RWPE2 (cell line): ENCODE measurements around the gene C14orf93.
"Not testable (repeated sequence)": the region's sequence is repeated elsewhere in the genome, so short reads cannot be mapped to it uniquely, and the experiment has no call there.

Experiments
- ATAC-seq: fragments of 200-7000 bp; cut with Tn5 transposase; 3 replicates; pipeline ENCODE4 v1.9.1; 2021; ENCODE audit warnings: low read depth
- DNase-seq: peaks from one replicate; pipeline ENCODE4 v3.0.0-alpha.2; 2020; ENCODE audit warnings: low spot score
- H3K27ac ChIP-seq: fragments of 450-650 bp; 2 replicates; pipeline ENCODE4 v1.5.1; 2017; ENCODE audit warnings: mild to moderate bottlenecking; ENCODE audit not compliant: poor library complexity, severe bottlenecking
- H3K27me3 ChIP-seq: fragments of 250-450 bp; sonication (Bioruptor Pico); 2 replicates; pipeline ENCODE4 v1.5.1; 2021; ENCODE audit warnings: mild to moderate bottlenecking, moderate library complexity; ENCODE audit not compliant: insufficient read depth, poor library complexity, severe bottlenecking
- H3K36me3 ChIP-seq: fragments of 250-450 bp; sonication (Bioruptor Pico); 2 replicates; pipeline ENCODE4 v1.5.1; 2020; ENCODE audit warnings: low read depth, mild to moderate bottlenecking, moderate library complexity
- H3K4me1 ChIP-seq: fragments of 250-450 bp; sonication (Bioruptor Pico); 2 replicates; pipeline ENCODE4 v1.5.1; 2021; ENCODE audit warnings: mild to moderate bottlenecking, moderate library complexity; ENCODE audit not compliant: insufficient read depth, poor library complexity, severe bottlenecking
- H3K4me3 ChIP-seq: fragments of 250-450 bp; sonication (Bioruptor Pico); 2 replicates; pipeline ENCODE4 v1.5.1; 2021; ENCODE audit warnings: mild to moderate bottlenecking, moderate library complexity; ENCODE audit not compliant: severe bottlenecking
- H3K9me3 ChIP-seq: fragments of 250-450 bp; sonication (Bioruptor Pico); 2 replicates; pipeline ENCODE4 v1.5.1; 2021; ENCODE audit warnings: mild to moderate bottlenecking, moderate library complexity; ENCODE audit not compliant: severe bottlenecking
- CTCF ChIP-seq: fragments of 450-650 bp; IDR thresholded peaks from one replicate; pipeline ENCODE4 v1.5.1; 2017; ENCODE audit warnings: mild to moderate bottlenecking, moderate library complexity; ENCODE audit not compliant: poor library complexity, severe bottlenecking

C14orf93 gene

DNA sequence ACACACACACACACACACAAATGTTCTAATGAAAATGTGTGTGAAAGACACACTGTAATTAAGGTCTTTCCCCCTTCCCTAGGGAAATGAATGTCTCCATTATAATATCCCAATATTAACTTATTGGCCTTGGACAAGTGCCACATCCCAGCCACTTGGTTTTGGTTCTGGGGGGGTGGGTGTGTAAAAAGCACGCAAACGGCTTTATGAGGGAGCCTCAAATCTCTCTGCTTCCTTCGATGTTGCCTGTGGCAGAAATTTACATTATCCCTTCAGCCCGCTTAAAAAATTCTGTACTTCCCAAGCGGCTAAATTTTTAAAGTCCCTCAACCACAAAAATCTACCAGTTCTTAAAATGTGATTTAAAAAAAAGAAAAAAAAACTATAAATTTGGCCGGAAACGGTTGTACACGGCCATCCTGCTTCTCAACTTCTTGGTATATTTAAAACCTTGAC, 432 bp downstream of the C14orf93 start:
- Histone ChIP-seq H3K4me1 (peaks cover 30% of the 10 kb centered on the region), H3K9me3 (no peaks in the 10 kb centered on the region), H3K27me3 (no peaks in the 10 kb centered on the region), H3K4me3 (peak overlapping the region; percentile 50), H3K27ac (peak overlapping the region; percentile 67), H3K36me3 (no peaks in the 10 kb centered on the region)
- no peak for TF ChIP-seq CTCF
- ATAC-seq (no peak), DNase-seq (no peak)

DNA sequence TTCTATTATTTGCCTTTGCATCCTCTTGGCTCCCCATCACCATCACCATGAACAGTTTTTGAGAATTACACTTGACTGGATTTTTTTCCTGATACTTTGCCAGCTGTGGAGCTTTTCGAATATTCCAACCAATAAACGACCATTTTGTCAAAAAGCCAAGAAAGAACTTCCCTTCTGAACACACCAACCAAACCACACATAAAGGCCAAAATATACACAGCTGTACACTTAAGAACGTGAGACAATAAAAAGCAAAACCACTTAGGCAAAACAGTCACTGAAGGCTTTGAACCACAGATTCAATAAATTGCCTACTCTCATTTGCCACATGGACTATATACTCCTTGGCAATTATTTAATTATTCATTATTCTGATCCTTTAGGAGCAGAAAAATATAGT, 1.1 kb downstream of the C14orf93 start:
- Histone ChIP-seq H3K9me3 (no peaks in the 10 kb centered on the region), H3K4me1 (peaks cover 30% of the 10 kb centered on the region), H3K27ac (peak overlapping the region; percentile 67), H3K36me3 (no peaks in the 10 kb centered on the region), H3K27me3 (no peaks in the 10 kb centered on the region), H3K4me3 (peak overlapping the region; percentile 50)
- ATAC-seq = no peak
- no peak for TF ChIP-seq CTCF
- DNase-seq = no peak

DNA sequence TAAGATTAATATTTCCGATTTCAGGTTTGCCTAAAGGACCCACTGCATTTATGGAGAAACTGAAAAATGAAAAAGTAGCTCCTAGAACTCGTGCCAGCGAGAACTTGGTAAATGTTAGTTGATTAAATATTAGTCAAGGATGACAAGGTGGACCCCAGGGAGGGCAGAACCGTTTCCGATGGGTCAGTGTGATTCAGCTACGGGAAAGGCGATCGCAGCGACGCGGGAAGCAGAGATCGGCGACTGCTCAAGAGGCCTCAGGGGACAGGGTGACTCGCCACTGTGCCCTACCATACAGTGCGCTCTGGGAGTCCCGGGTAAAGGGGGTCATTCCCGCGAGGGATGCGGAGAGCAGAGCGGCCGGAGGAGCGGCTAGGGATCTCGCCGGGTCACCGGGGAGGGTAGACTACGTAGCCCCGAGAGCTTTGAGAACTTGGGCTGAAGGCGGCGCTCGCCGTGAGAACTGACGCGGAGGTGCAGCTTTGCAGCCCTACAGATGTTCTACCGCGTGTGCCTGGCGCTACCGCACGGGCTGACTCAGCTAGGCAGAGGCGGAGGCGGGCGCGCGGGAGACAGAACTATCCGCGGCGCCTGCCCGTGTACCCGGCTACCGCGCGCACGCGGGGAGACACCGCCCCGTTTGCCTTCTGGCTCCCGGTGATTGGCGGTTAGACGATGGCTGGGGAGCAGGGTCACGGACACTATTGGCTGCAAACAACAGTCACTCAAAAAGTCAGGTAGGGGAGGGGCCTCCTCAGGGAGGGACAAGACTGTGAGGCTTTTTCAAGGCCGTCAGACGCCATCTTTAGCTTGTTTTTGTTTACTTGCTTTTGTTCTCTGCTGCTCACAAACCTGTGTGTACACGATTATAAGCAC, 3.2 kb downstream of the C14orf93 start:
- Histone ChIP-seq H3K4me3 (peak overlapping the region; percentile 49), H3K27ac (peak overlapping the region; percentile 67), H3K36me3 (no peaks in the 10 kb centered on the region), H3K27me3 (no peaks in the 10 kb centered on the region), H3K9me3 (no peaks in the 10 kb centered on the region), H3K4me1 (peaks cover 30% of the 10 kb centered on the region)
- peak; percentile 98 for DNase-seq
- TF ChIP-seq CTCF = peak; percentile 34
- ATAC-seq = peak; percentile 96

GRCh38 chr14:23006188-23006534, 3.8 kb downstream of the C14orf93 start:
- Histone ChIP-seq H3K4me3 (peak overlapping the region; percentile 49), H3K27ac (peak overlapping the region; percentile 67), H3K9me3 (no peaks in the 10 kb centered on the region), H3K27me3 (no peaks in the 10 kb centered on the region), H3K4me1 (peaks cover 30% of the 10 kb centered on the region), H3K36me3 (no peaks in the 10 kb centered on the region)
- no peak for ATAC-seq
- no peak for TF ChIP-seq CTCF
- no peak for DNase-seq

- Histone ChIP-seq H3K4me3 (no peak overlapping the region), H3K27ac (peak overlapping the region; percentile 67), H3K27me3 (no peaks in the 10 kb centered on the region), H3K36me3 (no peaks in the 10 kb centered on the region), H3K4me1 (peaks cover 30% of the 10 kb centered on the region), H3K9me3 (no peaks in the 10 kb centered on the region)
- no peak for TF ChIP-seq CTCF
- ATAC-seq (no peak), DNase-seq (no peak)
Observed at GRCh38 chr14:23005451-23006187, 4.3 kb downstream of the C14orf93 start.

DNA sequence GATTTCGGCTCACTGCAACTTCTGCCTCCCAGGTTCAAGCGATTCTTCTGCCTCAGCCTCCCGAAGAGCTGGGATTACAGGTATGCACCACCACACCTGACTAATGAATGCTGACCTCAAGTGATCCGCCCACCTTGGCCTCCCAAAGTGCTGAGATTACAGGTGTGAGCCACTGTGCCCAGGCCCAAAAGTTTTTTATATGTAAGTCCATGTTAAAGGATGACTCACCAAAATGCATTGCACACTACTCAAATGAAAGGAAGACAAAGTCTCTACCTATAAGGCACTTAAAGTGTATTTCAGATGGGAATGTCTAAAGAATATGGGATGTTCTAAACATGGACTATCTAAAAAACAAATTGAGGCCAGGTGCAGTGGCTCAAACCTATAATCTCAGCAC, 5.7 kb downstream of the C14orf93 start:
- H3K27me3 ChIP-seq, ATAC-seq, H3K36me3 ChIP-seq, H3K27ac ChIP-seq, DNase-seq, H3K9me3 ChIP-seq, H3K4me3 ChIP-seq: not testable (repeated sequence)
- peaks cover 29% of the 10 kb centered on the region for H3K4me1 ChIP-seq
